Ecto neural progenitor cell (in vitro differentiated cells): ENCODE measurements around the gene CCDC88A.
"Not testable (repeated sequence)": the region's sequence is repeated elsewhere in the genome, so short reads cannot be mapped to it uniquely, and the experiment has no call there.

Experiments used
- DNase-seq: peaks from one replicate; pipeline ENCODE4 v3.0.0-alpha.2; 2018; ENCODE audit warnings: low spot score

Gene CCDC88A

DNA sequence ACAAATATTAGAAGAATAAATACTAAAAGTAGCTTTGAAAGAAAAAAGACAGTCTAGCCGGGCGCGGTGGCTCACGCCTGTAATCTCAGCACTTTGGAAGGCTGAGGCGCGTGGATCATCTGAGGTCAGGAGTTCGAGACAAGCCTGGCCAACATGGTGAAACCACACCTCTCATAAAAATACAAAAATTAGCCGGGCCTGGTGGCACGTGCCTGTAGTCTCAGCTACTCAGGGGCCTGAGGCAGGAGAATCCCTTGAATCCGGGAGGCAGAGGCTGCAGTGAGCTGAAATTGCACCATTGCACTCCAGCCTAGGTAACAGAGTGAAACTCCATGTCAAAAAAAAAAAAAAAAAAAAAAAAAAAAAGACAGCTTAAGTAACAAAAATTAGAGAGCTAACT, 34.1 kb downstream of the CCDC88A start:
- not testable (repeated sequence) for DNase-seq

DNA sequence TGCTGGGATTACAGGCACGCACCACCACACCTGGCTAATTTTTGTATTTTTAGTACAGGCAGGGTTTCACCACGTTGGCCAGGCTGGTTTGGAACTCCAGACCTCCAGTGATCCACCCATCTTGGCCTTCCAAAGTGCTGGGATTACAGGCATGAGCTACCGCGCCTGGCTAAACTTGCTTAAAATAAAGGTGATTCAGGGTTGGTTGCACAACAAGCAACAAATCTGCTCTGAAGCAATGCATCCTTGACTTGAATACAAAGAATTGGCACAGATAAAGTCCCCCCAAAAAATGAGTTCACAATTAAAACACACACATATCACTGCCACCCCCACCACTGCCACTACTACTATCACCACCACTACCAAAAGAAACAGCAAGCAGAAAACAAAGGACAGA, 34.9 kb downstream of the CCDC88A start:
- DNase-seq: no peak

DNA sequence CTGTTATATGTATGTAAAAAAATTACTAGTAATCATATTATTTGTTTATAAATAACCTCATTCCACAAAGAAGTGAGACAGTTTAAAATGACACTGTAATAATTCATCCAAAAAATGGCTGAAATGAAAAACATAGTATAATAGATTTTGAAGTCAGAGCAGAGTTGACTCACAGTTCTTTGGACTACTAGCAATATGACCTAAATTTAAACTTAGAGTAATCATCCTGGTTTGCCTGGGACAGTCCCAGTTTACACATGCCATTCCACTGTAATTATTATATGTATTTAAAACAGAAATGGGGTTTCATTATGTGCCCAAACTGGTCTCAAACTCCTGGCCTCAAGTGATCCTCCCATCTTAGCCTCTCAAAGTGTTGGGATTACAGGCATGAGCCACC, 48.3 kb downstream of the CCDC88A start:
- no peak for DNase-seq

- DNase-seq: no peak
Measured at GRCh38 chr2:55370208-55370607, 49.4 kb downstream of the CCDC88A start.

DNA sequence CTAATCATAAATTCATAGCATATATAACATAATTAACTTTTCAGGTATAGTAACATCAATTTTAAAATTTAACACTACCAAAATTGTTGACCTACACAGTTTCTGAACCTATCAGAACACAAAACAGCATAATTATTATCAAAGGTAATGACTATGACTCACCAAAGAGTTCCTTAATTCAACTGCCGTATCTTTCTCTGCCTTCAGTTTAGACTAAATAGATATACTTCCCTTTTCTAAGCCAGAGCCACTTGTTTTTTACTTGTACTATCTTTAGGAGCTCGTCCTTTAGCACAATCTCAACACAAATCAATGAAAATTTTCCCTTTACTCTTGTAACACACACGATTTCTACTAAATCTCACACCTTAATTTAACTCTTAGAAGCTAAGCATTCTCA, 54.4 kb downstream of the CCDC88A start:
- no peak for DNase-seq

- DNase-seq: no peak
Measured at GRCh38 chr2:55364189-55365055, 55.2 kb downstream of the CCDC88A start.

- no peak for DNase-seq
Measured at GRCh38 chr2:55363636-55364035, 56.0 kb downstream of the CCDC88A start.

- DNase-seq: no peak
Measured at GRCh38 chr2:55361465-55362189, 58.0 kb downstream of the CCDC88A start.

DNA sequence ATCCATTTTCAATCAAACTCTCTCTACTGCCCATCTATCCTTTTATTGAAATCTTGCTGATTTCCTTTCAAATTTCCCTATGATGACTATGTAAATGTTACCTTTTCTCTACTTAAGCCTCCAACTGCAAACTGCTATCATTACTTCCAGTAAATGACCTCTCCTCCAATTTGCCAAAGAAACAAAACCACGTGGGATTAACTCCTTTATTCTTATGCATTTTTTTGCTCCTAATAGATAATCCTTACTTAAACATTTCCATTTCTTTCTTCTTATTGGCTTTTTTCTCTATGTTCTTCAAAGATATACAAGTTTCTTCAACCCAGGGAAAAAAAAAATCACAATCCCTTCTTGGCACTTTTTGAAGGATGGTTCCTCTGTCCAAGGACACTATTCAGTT, 61.2 kb downstream of the CCDC88A start:
- no peak for DNase-seq

DNA sequence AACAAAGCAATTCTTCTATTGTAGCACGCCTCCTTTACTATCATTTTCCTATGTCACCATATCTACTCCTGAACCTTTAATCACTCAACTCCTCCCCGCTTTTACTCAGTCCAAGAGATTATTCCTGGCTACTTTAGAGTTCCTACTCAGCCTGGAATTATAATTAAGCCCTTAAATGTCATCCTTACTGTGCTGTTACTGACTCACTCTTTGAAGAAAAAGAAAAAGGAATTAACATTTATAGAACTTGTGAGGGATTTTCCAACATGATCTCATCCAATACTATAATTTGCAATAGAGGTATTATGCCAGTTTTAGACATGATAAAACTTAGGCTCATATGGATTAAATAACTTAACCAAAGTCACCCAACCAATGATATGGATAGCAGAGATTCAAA, 61.7 kb downstream of the CCDC88A start:
- no peak for DNase-seq

GRCh38 chr2:55357164-55357563, 62.5 kb downstream of the CCDC88A start:
- no peak for DNase-seq

GRCh38 chr2:55356136-55356535, 63.5 kb downstream of the CCDC88A start:
- DNase-seq: not testable (repeated sequence)

DNA sequence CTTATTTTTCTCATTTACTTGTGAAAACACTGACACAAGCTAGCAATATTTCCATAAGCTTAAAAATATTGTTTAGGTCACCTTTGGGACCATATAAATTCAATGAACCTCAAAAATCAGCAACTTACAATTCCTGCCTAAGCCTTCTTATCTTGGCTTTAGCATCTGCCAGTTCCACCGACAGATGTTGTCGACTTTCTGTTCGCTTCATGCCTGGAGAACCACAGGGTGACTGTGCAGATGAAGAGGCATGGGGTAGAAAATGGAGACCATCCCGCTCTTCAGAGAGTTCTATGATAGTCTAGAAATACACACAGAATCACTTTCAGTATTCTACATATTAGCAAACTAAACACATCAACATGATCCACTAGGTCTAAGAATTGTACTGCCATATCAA, 64.2 kb downstream of the CCDC88A start:
- no peak for DNase-seq

GRCh38 chr2:55351672-55352071, 68.0 kb downstream of the CCDC88A start:
- no peak for DNase-seq

GRCh38 chr2:55345064-55345463, 74.6 kb downstream of the CCDC88A start:
- DNase-seq: no peak

DNA sequence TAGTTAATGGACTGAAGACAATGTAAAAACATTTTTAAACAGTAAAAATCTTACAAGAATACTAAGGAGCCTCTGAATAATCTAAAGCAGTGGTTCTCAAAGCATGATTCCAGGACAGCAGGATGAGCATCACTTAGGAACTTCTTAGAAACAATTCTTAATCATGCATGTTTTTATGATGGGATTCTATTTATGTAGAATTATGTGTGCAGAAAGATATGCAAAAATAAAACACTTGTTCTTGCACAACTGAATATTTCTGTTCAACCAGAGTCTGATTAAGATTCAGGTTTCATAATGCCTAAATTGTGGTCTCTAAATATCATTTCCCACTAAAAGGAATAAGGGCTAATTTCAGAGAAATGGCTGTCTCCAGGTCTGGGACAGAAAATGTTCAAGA, 81.4 kb downstream of the CCDC88A start:
- no peak for DNase-seq

DNA sequence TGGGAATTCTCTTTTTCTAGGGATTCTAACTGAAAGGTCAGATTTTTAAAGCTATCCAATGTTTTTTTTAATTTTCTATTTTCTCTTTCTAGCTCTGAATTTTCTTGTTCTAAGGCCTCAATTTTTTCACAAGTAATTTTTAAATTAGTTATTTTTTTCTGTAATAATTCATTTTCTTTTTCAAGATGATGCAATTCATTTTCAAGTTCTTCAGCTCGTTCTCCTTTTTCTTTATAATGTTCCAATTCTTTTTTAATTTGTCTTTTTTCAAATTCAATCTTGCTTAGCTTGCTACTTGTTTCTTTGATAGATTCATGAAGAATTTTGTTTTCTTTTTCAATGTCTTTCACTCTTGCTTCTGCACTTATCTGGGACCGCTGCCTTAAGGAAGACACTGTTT, 84.9 kb downstream of the CCDC88A start:
- no peak for DNase-seq

- no peak for DNase-seq
Measured at GRCh38 chr2:55330541-55331297, 88.9 kb downstream of the CCDC88A start.

DNA sequence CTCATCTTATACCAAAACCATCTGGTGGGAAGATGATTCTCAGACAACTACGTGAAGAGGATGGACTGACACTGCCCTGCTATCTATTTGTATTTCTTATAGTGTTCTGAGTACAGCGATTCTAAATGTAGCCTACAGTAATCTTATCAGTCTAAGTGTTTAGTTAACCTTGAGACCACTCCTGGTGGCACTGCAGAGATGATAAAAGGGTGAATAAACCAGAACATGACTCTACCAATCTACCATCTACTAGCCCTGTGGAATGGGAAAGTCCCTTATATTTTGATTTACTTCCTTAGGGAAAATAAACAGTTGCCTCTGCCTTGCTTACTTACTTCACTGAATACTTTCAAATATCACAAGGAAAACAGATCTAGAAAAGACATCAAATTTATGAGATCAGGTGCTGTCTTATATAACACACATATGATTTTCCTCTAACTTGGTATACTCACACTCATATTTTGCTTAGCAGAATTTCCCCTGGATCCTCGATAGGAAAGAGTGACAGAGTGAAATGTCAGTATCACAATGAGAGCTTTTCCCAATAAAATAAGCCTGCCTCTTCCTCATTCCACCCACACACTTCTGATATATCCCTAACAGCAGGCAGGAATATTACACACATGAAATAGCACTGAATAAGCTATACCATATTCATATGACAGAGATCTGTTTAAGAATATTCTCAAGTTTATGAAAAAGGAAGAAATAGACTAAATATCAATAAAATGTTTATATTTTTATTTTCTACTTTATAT, 92.0 kb downstream of the CCDC88A start:
- no peak for DNase-seq

- DNase-seq: no peak
Measured at GRCh38 chr2:55314985-55315384, 104.7 kb downstream of the CCDC88A start.

GRCh38 chr2:55311444-55311870, 108.2 kb downstream of the CCDC88A start:
- DNase-seq: no peak

GRCh38 chr2:55309446-55309845, 110.2 kb downstream of the CCDC88A start:
- no peak for DNase-seq
